Measurements from ENCODE around the gene MMP25. TPM values are rescaled to one million over a fixed set of nuclear protein-coding genes. Genes with fewer than 3 reads are reported as not detected.

Gene MMP25
- total and polyA plus RNA-seq, 9 of the 15 experiments (the other 6 are each of a cell fraction or from before 2014, with no cell fraction given): 0.03 to 0.04 TPM; not detected in 7

- TF ChIP-seq CTCF (IDR thresholded peaks at IDR 0.05 in 2 of 3, conservative IDR thresholded peaks at IDR 0.05 in 1 of 3; ENCODE audit: insufficient read depth in 2 of 3, low read depth in 1 of 3, low read length in 3 of 3) (no peak), ZNF133 (CRISPR knock-in tag; IDR thresholded peaks at IDR 0.05) (no peak), ZBTB9 (CRISPR knock-in tag; IDR thresholded peaks at IDR 0.05) (0 out of 2 replicates have a peak, but pooled peaks have one; percentile 21), POLR2H (tag; IDR thresholded peaks at IDR 0.05; ENCODE audit: low read depth) (no peak), ETS2 (tag; IDR thresholded peaks at IDR 0.05; ENCODE audit: borderline replicate concordance, poor library complexity, severe bottlenecking) (no peak), CHD1 (IDR thresholded peaks at IDR 0.05; ENCODE audit: low read length) (no peak), ELF1 (tag; IDR thresholded peaks at IDR 0.05) (0 out of 2 replicates have a peak, but pooled peaks have one; percentile 1), ARID3A (IDR thresholded peaks at IDR 0.05; ENCODE audit: borderline replicate concordance, low read depth, low read length) (no peak), EHMT2 (IDR thresholded peaks at IDR 0.05) (no peak), ZNF592 (IDR thresholded peaks at IDR 0.05) (0 out of 2 replicates have a peak, but pooled peaks have one; percentile 4), HNRNPK (IDR thresholded peaks at IDR 0.05; ENCODE audit: low read depth, low read length, poor library complexity, severe bottlenecking) (no peak), NCOA1 (IDR thresholded peaks at IDR 0.05; ENCODE audit: low read depth) (no peak), TAF9B (IDR thresholded peaks at IDR 0.05; ENCODE audit: partially characterized antibody) (no peak), CHD2 (IDR thresholded peaks at IDR 0.05; ENCODE audit: low read depth, low read length) (no peak), SMAD1 (IDR thresholded peaks at IDR 0.05; ENCODE audit: low read depth, low read length, partially characterized antibody) (no peak), KDM1A (IDR thresholded peaks at IDR 0.05) (no peak), ZNF561 (CRISPR knock-in tag; conservative IDR thresholded peaks at IDR 0.05) (no peak), ATF1 (CRISPR knock-in tag; IDR thresholded peaks at IDR 0.05) (no peak), ATF1 (tag; IDR thresholded peaks at IDR 0.05) (0 out of 2 replicates have a peak, but pooled peaks have one; percentile 7), DNMT1 (IDR thresholded peaks at IDR 0.05) (no peak), ZNF408 (CRISPR knock-in tag; IDR thresholded peaks at IDR 0.05; ENCODE audit: low read depth) (no peak)
Measured at GRCh38 chr16:3059723-3060242, 13.4 kb downstream of the MMP25 start (continued).

All from K562 (cell line).